GM23248 (cell line): ENCODE results near the gene ADORA1. TPM values are rescaled to one million over a fixed set of nuclear protein-coding genes. Genes with fewer than 3 reads are reported as not detected.

Experiments used
- DNase-seq: peaks from one replicate; pipeline ENCODE4 v3.0.0-alpha.2; 2015
- H2AFZ ChIP-seq: fragments of 200-600 bp; sonication (generic); 2 replicates; pipeline ENCODE4 v1.6.1; 2016; ENCODE audit warnings: antibody characterized with exemption
- H3F3A ChIP-seq: fragments of 200-600 bp; sonication (generic); 2 replicates; pipeline ENCODE4 v1.6.1; 2016; ENCODE audit warnings: mild to moderate bottlenecking, antibody characterized with exemption, mixed run types; ENCODE audit not compliant: insufficient read depth
- H3K27ac ChIP-seq: fragments of 200-600 bp; sonication (generic); 2 replicates; pipeline ENCODE4 v1.5.1; 2016; ENCODE audit warnings: mild to moderate bottlenecking
- H3K27me3 ChIP-seq: fragments of 200-600 bp; sonication (generic); replicated peaks from 2 replicates; pipeline ENCODE4 v1.6.1; 2016; ENCODE audit warnings: mild to moderate bottlenecking; ENCODE audit not compliant: insufficient read depth
- H3K36me3 ChIP-seq: fragments of 200-600 bp; sonication (generic); 2 replicates; pipeline ENCODE4 v1.6.1; 2016; ENCODE audit warnings: low read depth, mild to moderate bottlenecking
- H3K4me1 ChIP-seq: fragments of 200-600 bp; sonication (generic); 2 replicates; pipeline ENCODE4 v1.6.1; 2016; ENCODE audit warnings: mild to moderate bottlenecking; ENCODE audit not compliant: insufficient read depth
- H3K4me2 ChIP-seq: fragments of 200-600 bp; sonication (generic); one replicate; pipeline ENCODE4 v1.6.1; 2016; ENCODE audit warnings: mild to moderate bottlenecking; ENCODE audit not compliant: unreplicated experiment
- H3K4me3 ChIP-seq: fragments of 200-600 bp; sonication (generic); 2 replicates; pipeline ENCODE4 v1.5.1; 2016; ENCODE audit warnings: mild to moderate bottlenecking
- H3K79me2 ChIP-seq: fragments of 200-600 bp; sonication (generic); 2 replicates; pipeline ENCODE4 v1.6.1; 2016; ENCODE audit warnings: mild to moderate bottlenecking; ENCODE audit not compliant: insufficient read depth
- H3K9ac ChIP-seq: fragments of 200-600 bp; sonication (generic); 2 replicates; pipeline ENCODE4 v1.6.1; 2016; ENCODE audit warnings: mild to moderate bottlenecking
- H3K9me2 ChIP-seq: fragments of 200-600 bp; sonication (generic); 2 replicates; pipeline ENCODE4 v1.6.1; 2016; ENCODE audit warnings: mixed run types, mild to moderate bottlenecking, moderate library complexity; ENCODE audit not compliant: insufficient read depth
- H3K9me3 ChIP-seq: fragments of 200-600 bp; sonication (generic); one replicate; pipeline ENCODE4 v1.6.1; 2017; ENCODE audit warnings: low read depth
- H4K20me1 ChIP-seq: fragments of 200-600 bp; sonication (generic); 2 replicates; pipeline ENCODE4 v1.6.0; 2016; ENCODE audit not compliant: insufficient read depth
- EZH2 ChIP-seq: fragments of 200-600 bp; sonication (generic); IDR thresholded peaks from 2 replicates; pipeline ENCODE4 v1.6.1; 2018; ENCODE audit warnings: antibody characterized with exemption, mild to moderate bottlenecking; ENCODE audit not compliant: insufficient read depth, poor library complexity, severe bottlenecking
- EZH2phosphoT487 ChIP-seq: fragments of 200-600 bp; sonication (generic); IDR thresholded peaks from 2 replicates; pipeline ENCODE4 v1.6.1; 2018; ENCODE audit warnings: antibody characterized with exemption, moderate library complexity, mild to moderate bottlenecking, low read depth; ENCODE audit not compliant: insufficient read depth
- WGBS, 2 experiments: methylation state at CpG; one replicate each; pipeline ENCODE4 v1.1.6; 2015 to 2017; ENCODE audit warnings: low lambda C conversion rate in 2 of 2, low coverage in 1 of 2; ENCODE audit errors: missing lambda C conversion rate in 2 of 2; 5-methylcytosine and 5-hydroxymethylcytosine counted together
- in situ Hi-C: fragments of 300-500 bp; cut with MboI; formaldehyde crosslinking; loops from 2 replicates; pipeline ENCODE4 v1.15.0; 2020
- polyA plus RNA-seq: library from polyadenylated mRNA; unstranded; fragments of >200 nt; fragmentation: Nextera tagmentation; extraction: Ambion mirVana; gene quantifications from 2 replicates; pipeline ENCODE4 v1.2.1, GENCODE V29; 2016
- total RNA-seq: library from RNA; depleted of rRNA; stranded (reverse); fragments of >200 nt; shearing (Covaris generic); gene quantifications from 2 replicates; pipeline ENCODE4 v1.2.3, GENCODE V29; 2014

Gene ADORA1
- total and polyA plus RNA-seq, 2 experiments from 2014 or later: 2.2 to 5.8 TPM

GRCh38 chr1:203130358-203130985 lies 2.9 kb downstream of the ADORA1 start:
- H2AFZ ChIP-seq: no peak overlapping the region
- in situ Hi-C loops: no loop called here
- no peak for TF ChIP-seq EZH2phosphoT487
- TF ChIP-seq EZH2: no peak
- no peaks in the 10 kb centered on the region for H3K36me3 ChIP-seq
- no peaks in the 10 kb centered on the region for H3K27me3 ChIP-seq
- WGBS, 2 experiments: 91% methylated on average over 3 of the region's 3 CpGs
- peaks cover 7% of the 10 kb centered on the region; the same call in 1 of the 2 replicates for H3F3A ChIP-seq
- no peak overlapping the region for H3K4me2 ChIP-seq
- H3K27ac ChIP-seq: no peak overlapping the region
- no peak overlapping the region for H3K9ac ChIP-seq
- H4K20me1 ChIP-seq: no peaks in the 10 kb centered on the region
- H3K4me1 ChIP-seq: peaks cover 16% of the 10 kb centered on the region
- no peak for DNase-seq
- no peaks in the 10 kb centered on the region for H3K9me3 ChIP-seq
- H3K4me3 ChIP-seq: no peak overlapping the region
- H3K79me2 ChIP-seq: no peaks in the 10 kb centered on the region
- no peaks in the 10 kb centered on the region for H3K9me2 ChIP-seq

- no peak for DNase-seq
- Histone ChIP-seq H3K9ac (no peak overlapping the region), H3K9me3 (no peaks in the 10 kb centered on the region), H3K9me2 (no peaks in the 10 kb centered on the region), H4K20me1 (no peaks in the 10 kb centered on the region), H3K79me2 (no peaks in the 10 kb centered on the region), H3K27me3 (no peaks in the 10 kb centered on the region), H3K4me1 (peaks cover 13% of the 10 kb centered on the region), H3K27ac (no peak overlapping the region), H3K4me3 (no peak overlapping the region), H3F3A (peaks cover 4% of the 10 kb centered on the region; the same call in 1 of the 2 replicates), H2AFZ (no peak overlapping the region), H3K36me3 (no peaks in the 10 kb centered on the region), H3K4me2 (no peak overlapping the region)
- in situ Hi-C loops: no loop called here
- 91 to 94% methylated on average over 9 of the region's 9 CpGs for WGBS, 2 experiments
- no peak for TF ChIP-seq EZH2phosphoT487
- TF ChIP-seq EZH2: no peak
Observed at GRCh38 chr1:203131548-203132200, 4.1 kb downstream of the ADORA1 start.

- H3K9me2 ChIP-seq: no peaks in the 10 kb centered on the region
- DNase-seq: peak; percentile 51
- no peak overlapping the region for H3K4me2 ChIP-seq
- no peaks in the 10 kb centered on the region for H4K20me1 ChIP-seq
- no peak overlapping the region for H2AFZ ChIP-seq
- H3K79me2 ChIP-seq: no peaks in the 10 kb centered on the region
- H3K9me3 ChIP-seq: no peaks in the 10 kb centered on the region
- no peak overlapping the region for H3K4me3 ChIP-seq
- H3F3A ChIP-seq: no peaks in the 10 kb centered on the region
- in situ Hi-C loops: no loop called here
- TF ChIP-seq EZH2: no peak
- TF ChIP-seq EZH2phosphoT487: no peak
- no peak overlapping the region for H3K27ac ChIP-seq
- H3K4me1 ChIP-seq: no peaks in the 10 kb centered on the region
- H3K36me3 ChIP-seq: no peaks in the 10 kb centered on the region
- H3K9ac ChIP-seq: no peak overlapping the region
- no peaks in the 10 kb centered on the region for H3K27me3 ChIP-seq
- WGBS, 2 experiments: 75 to 76% methylated on average over 12 of the region's 12 CpGs
Observed at GRCh38 chr1:203133970-203134725, 6.6 kb downstream of the ADORA1 start.

GRCh38 chr1:203135636-203136305 lies 8.2 kb downstream of the ADORA1 start:
- Histone ChIP-seq H3K4me1 (no peaks in the 10 kb centered on the region), H3K36me3 (no peaks in the 10 kb centered on the region), H3F3A (no peaks in the 10 kb centered on the region), H3K9me3 (no peaks in the 10 kb centered on the region), H3K4me3 (no peak overlapping the region), H3K27me3 (no peaks in the 10 kb centered on the region), H3K4me2 (no peak overlapping the region), H3K9me2 (no peaks in the 10 kb centered on the region), H3K9ac (no peak overlapping the region), H2AFZ (no peak overlapping the region), H4K20me1 (no peaks in the 10 kb centered on the region), H3K27ac (no peak overlapping the region), H3K79me2 (no peaks in the 10 kb centered on the region)
- in situ Hi-C loops: no loop called here
- 66 to 67% methylated on average over 8 of the region's 8 CpGs for WGBS, 2 experiments
- no peak for DNase-seq
- TF ChIP-seq EZH2phosphoT487 (no peak), EZH2 (no peak)
